Stimulated activated CD8-positive, alpha-beta memory T cell treated with anti-CD3 and anti-CD28 coated beads, Interleukin-12 subunit alpha, Interleukin-12 subunit beta, amount 100 ng/mL, for 24 hours (primary cell): ENCODE measurements around the gene DNER.
"Not testable (repeated sequence)": the region's sequence is repeated elsewhere in the genome, so short reads cannot be mapped to it uniquely, and the experiment has no call there.

Experiments
- DNase-seq: peaks from one replicate; pipeline ENCODE4 v3.0.0-alpha.2; 2020; ENCODE audit errors: extremely low read depth

DNER gene, protein sequence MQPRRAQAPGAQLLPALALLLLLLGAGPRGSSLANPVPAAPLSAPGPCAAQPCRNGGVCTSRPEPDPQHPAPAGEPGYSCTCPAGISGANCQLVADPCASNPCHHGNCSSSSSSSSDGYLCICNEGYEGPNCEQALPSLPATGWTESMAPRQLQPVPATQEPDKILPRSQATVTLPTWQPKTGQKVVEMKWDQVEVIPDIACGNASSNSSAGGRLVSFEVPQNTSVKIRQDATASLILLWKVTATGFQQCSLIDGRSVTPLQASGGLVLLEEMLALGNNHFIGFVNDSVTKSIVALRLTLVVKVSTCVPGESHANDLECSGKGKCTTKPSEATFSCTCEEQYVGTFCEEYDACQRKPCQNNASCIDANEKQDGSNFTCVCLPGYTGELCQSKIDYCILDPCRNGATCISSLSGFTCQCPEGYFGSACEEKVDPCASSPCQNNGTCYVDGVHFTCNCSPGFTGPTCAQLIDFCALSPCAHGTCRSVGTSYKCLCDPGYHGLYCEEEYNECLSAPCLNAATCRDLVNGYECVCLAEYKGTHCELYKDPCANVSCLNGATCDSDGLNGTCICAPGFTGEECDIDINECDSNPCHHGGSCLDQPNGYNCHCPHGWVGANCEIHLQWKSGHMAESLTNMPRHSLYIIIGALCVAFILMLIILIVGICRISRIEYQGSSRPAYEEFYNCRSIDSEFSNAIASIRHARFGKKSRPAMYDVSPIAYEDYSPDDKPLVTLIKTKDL

GRCh38 chr2:229714080-229714735 lies at the start of gene DNER:
Gene DNER (minus strand): TSS chr2:229714555. CDS start chr2:229714423, 132 bp downstream.
- DNase-seq, result no peak

GRCh38 chr2:229761663-229762062 lies 47.3 kb upstream of the DNER start:
- DNase-seq, result no peak

DNA sequence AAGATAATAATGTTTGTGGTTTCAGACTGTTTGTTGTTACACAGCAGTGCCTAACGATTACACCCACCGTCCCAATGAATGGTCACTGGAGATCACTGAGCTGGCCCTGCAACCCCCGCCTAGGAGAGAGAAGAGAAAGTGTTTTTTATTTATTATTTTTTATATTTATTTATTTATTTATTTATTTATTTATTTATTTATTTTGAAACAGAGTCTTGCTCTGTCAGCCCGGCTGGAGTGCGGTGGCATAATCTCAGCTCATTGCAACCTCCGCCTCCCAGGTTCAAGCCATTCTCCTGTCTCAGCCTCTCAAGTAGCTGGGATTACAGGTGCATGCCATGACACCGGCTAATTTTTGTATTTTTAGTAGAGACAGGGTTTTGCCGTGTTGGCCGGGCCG lies 43.1 kb upstream of the DNER start:
- DNase-seq, result not testable (repeated sequence)

DNA sequence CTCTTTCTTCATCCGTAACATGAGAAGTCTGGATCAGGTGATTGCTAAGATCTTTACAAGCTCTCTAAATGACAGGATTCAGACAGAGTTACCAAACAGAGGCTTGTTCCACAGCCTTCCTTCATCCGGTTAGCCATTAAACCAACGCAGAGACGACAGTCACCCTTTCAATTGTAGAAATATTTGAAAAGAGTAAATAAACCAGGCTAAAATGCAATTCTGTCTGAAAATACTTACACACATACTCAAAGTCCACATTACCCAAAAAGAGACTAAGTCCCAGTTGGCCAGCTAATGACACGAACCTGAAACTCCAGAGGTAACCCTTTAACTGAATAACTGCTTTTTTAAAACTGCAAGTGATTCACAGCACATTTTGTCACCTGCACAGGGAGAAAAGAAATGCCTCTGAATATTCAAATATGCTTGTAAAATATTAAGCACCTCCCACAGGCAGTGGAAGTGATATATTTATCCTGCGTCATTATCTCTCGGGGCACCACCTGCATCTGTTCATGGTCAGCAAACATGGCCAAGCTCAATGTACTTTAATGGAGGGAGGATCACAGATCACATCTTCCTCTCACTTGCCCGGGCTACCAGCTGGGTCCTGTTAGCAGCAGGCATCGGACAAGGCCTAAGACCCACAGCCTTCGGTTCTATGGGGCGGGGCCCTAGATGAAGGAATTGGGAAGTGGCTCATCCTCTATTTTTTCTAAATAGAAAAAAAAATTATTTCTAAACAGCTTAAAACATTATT lies 38.8 kb upstream of the DNER start:
- no peak for DNase-seq

GRCh38 chr2:229749779-229750178 lies 35.4 kb upstream of the DNER start:
- DNase-seq, result no peak

- no peak for DNase-seq
These were observed 34.6 kb upstream of the DNER start for GRCh38 chr2:229748950-229749349.

- DNase-seq, result not testable (repeated sequence)
These were observed 28.3 kb upstream of the DNER start for GRCh38 chr2:229742691-229743090.

DNA sequence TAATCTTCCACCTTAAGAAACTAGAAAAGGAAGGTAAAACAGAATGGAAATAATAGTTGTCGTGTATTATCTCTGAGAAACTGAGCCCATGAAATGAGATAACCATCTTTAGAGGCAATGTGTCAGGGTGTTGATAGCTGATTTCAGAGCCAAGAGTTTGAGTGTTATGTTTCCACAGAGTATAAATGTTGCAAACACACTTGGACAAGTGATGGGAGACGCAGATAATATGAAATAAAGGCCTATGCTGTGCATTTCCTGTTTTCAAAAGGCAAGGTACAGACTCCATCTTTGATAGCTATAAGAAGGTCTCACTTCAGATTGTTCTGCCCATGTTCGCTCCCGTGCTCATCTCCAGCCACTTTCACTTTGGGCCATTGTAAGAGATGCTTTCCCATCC lies 25.9 kb upstream of the DNER start:
- DNase-seq, result no peak

- no peak for DNase-seq
These were observed 23.8 kb upstream of the DNER start for GRCh38 chr2:229738024-229738625.

- DNase-seq, result no peak
These were observed 20.1 kb upstream of the DNER start for GRCh38 chr2:229734410-229734809.

DNA sequence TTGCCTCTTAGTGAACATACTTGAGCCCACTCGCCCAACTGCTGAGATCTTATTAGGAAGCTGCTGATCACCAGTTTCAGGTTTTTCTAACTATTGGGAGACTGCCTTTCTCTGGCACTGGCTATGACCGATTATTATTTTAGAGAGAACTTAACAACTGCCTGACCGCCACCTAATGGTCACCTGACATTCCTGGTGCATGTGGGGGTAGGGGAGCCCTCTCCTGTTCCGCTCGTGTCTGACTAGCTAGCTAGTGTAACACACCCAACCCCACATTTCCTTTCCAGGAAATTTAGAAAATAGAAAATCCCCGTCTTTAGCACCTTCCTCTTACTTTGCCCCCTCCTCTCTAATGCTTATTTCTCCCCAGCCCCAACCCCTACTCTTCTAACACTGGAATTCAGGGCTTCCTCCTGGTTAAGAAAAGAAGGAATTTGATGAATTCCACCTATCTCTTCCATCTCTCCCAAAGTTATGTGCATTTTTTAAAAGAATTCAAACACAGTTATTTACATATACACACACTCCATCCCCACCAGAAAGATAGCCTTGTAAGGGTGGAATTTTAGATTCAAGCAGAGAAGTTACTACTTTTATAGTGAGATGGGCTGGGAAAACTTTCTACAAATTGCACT lies 19.4 kb upstream of the DNER start:
- DNase-seq, result no peak

DNA sequence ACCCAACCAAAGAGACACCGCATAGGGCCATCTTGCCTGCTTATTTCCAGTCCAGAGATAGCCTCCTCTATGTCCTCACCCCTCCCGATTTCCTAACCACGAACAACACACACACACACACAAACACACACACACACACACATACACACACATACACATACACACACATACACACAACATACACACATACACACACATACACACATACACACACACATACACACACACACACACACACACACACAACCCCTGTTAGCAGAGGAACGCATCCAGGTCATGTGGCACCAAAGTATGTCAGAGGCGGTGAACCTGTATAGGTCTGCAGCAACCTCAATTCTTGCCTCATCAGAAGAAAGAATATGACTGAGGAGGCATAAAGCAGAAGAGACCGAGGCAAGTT lies 18.5 kb upstream of the DNER start:
- DNase-seq, result no peak

- no peak for DNase-seq
These were observed 17.6 kb upstream of the DNER start for GRCh38 chr2:229731916-229732315.

GRCh38 chr2:229731363-229731762 lies 17.0 kb upstream of the DNER start:
- no peak for DNase-seq

GRCh38 chr2:229728370-229728769 lies 14.0 kb upstream of the DNER start:
- DNase-seq, result no peak

GRCh38 chr2:229726643-229727042 lies 12.3 kb upstream of the DNER start:
- DNase-seq, result no peak

GRCh38 chr2:229725716-229726574 lies 11.6 kb upstream of the DNER start:
- DNase-seq, result no peak

DNA sequence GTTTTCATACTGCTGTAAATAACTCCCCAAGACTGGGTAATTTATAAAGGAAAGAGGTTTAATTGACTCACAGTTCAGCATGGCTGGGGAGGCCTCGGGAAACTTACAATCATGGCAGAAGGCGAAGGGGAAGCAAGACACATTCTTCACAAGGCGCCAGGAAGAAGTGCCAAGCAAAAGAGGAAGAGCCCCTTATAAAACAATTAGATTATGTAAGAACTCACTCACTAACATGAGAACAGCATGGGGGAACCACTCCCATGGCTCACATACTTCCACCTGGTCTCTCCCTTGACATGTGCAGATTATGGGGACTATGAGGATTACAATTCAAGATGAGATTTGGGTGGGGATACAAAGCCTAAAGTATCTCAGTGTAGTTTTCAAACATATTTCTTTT lies 8.8 kb upstream of the DNER start:
- DNase-seq, result not testable (repeated sequence)

- DNase-seq, result no peak
These were observed 5.7 kb upstream of the DNER start for GRCh38 chr2:229719926-229720647.
